ENCODE results near the gene ZMYM5. TPM values are rescaled to one million over a fixed set of nuclear protein-coding genes. Genes with fewer than 3 reads are reported as not detected.
A peak's percentile ranks its signal among the peaks of the same experiment; 100 is the strongest.
"Not testable (repeated sequence)": the region's sequence is repeated elsewhere in the genome, so short reads cannot be mapped to it uniquely, and the experiment has no call there.

The ZMYM5 gene
- total RNA-seq (2022) (12.1 and 14.4 TPM in 2 replicates), Bru-seq, nascent RNA (percentile 74 among the genes with signal in this experiment), BruChase-seq, experiment 1, labeled RNA remaining after a 6-hour chase (percentile 65 among the genes with signal in this experiment), BruChase-seq, experiment 2, labeled RNA remaining after a 2-hour chase (percentile 74 among the genes with signal in this experiment)
- long read RNA-seq, transcript ZMYM5-202 (6 exons, 1,382 nt), result minor isoform, 7 of 52 reads
- long read RNA-seq, transcript ZMYM5-201 (8 exons, 3,268 nt), result major isoform, 9 of 52 reads
- long read RNA-seq, partial matches to known transcripts, result 7 of 52 reads
- long read RNA-seq, other reads (novel, unspliced or antisense), result 29 of 52 reads

- Mint-ChIP-seq H3K4me1 (ENCODE audit: insufficient read depth, unreplicated experiment) (peaks cover 13% of the 10 kb centered on the region), H3K9me3 (ENCODE audit: unreplicated experiment) (no peaks in the 10 kb centered on the region), H3K27me3 (ENCODE audit: insufficient read depth, unreplicated experiment) (no peaks in the 10 kb centered on the region), H3K27ac (ENCODE audit: low read depth, unreplicated experiment) (peak within 1 kb of the TSS; percentile 88), H3K4me3 (ENCODE audit: unreplicated experiment) (peak within 1 kb of the TSS; percentile 92), H3K36me3 (ENCODE audit: insufficient read depth, unreplicated experiment) (peaks cover 28% of the 10 kb centered on the region)
- CTCF ChIA-PET, result interaction anchor here (0.6 to 1.4 kb wide), 8 partner anchors 11 to 1328 kb away, joined by 3 to 6 read pairs (median 4); no protein-coding TSS in a partner anchor
- TF ChIP-seq CTCF (IDR thresholded peaks at IDR 0.05; ENCODE audit: unreplicated experiment), result no peak
- intact Hi-C loops (cut with micrococcal nuclease), result loop anchor here (2.0 to 10.0 kb wide), 4 partner anchors 81 to 259 kb away; partner anchors contain the start of gene PSPC1
- BruUV-seq (replicated peaks), result no TSS peak
- POLR2A ChIA-PET, result interaction anchor here (0.6 to 2.8 kb wide), 26 partner anchors 11 to 951 kb away, joined by 3 to 29 read pairs (median 5); partner anchors contain the start of genes MPHOSPH8 and PSPC1
- DNase-seq (ENCODE audit: unreplicated experiment), result peak; percentile 99
Observed at GRCh38 chr13:19863323-19864023, at the start of gene ZMYM5. TSS of gene ZMYM5 (minus strand) at chr13:19863649. CDS start at chr13:19852180, 11,469 bp downstream.

GRCh38 chr13:19910336-19911072 is 47.1 kb upstream of the ZMYM5 start:
- peak; percentile 69 for DNase-seq (ENCODE audit: unreplicated experiment)
- Mint-ChIP-seq H3K4me3 (ENCODE audit: unreplicated experiment) (peak overlapping the region; percentile 48), H3K27me3 (ENCODE audit: insufficient read depth, unreplicated experiment) (no peaks in the 10 kb centered on the region), H3K9me3 (ENCODE audit: unreplicated experiment) (no peaks in the 10 kb centered on the region), H3K4me1 (ENCODE audit: insufficient read depth, unreplicated experiment) (peaks cover 12% of the 10 kb centered on the region), H3K36me3 (ENCODE audit: insufficient read depth, unreplicated experiment) (no peaks in the 10 kb centered on the region), H3K27ac (ENCODE audit: low read depth, unreplicated experiment) (peak overlapping the region; percentile 92)
- POLR2A ChIA-PET, result interaction anchor here (0.7 to 2.1 kb wide), 4 partner anchors 17 to 864 kb away, joined by 3 to 10 read pairs (median 4); partner anchors contain the start of gene ZMYM5
- CTCF ChIA-PET, result interaction anchor here (1.5 to 1.7 kb wide), 2 partner anchors 17 kb away, joined by 3 to 8 read pairs; no protein-coding TSS in a partner anchor
- no peak for TF ChIP-seq CTCF (IDR thresholded peaks at IDR 0.05; ENCODE audit: unreplicated experiment)
- intact Hi-C loops (cut with micrococcal nuclease), result no loop called here
- BruUV-seq (replicated peaks), result no TSS peak

- H3K4me3 Mint-ChIP-seq (ENCODE audit: unreplicated experiment), result no peak overlapping the region
- peaks cover 12% of the 10 kb centered on the region for H3K4me1 Mint-ChIP-seq (ENCODE audit: insufficient read depth, unreplicated experiment)
- no TSS peak for BruUV-seq (replicated peaks)
- no peak for TF ChIP-seq CTCF (IDR thresholded peaks at IDR 0.05; ENCODE audit: unreplicated experiment)
- H3K27ac Mint-ChIP-seq (ENCODE audit: low read depth, unreplicated experiment), result no peak overlapping the region
- no peak for DNase-seq (ENCODE audit: unreplicated experiment)
- H3K9me3 Mint-ChIP-seq (ENCODE audit: unreplicated experiment), result no peaks in the 10 kb centered on the region
- ChIA-PET POLR2A (no interaction called here), CTCF (interaction anchor here (1.5 kb wide), 1 partner anchor 19 kb away, joined by 3 read pairs; no protein-coding TSS in a partner anchor)
- no peaks in the 10 kb centered on the region for H3K27me3 Mint-ChIP-seq (ENCODE audit: insufficient read depth, unreplicated experiment)
- intact Hi-C loops (cut with micrococcal nuclease), result no loop called here
- no peaks in the 10 kb centered on the region for H3K36me3 Mint-ChIP-seq (ENCODE audit: insufficient read depth, unreplicated experiment)
Observed at GRCh38 chr13:19908350-19908986, 45.0 kb upstream of the ZMYM5 start.

GRCh38 chr13:19905487-19906195 is 42.2 kb upstream of the ZMYM5 start:
- POLR2A ChIA-PET; BruUV-seq (replicated peaks); H3K36me3 Mint-ChIP-seq (ENCODE audit: insufficient read depth, unreplicated experiment); DNase-seq (ENCODE audit: unreplicated experiment); H3K4me3 Mint-ChIP-seq (ENCODE audit: unreplicated experiment); intact Hi-C loops (cut with micrococcal nuclease); H3K9me3 Mint-ChIP-seq (ENCODE audit: unreplicated experiment); H3K27ac Mint-ChIP-seq (ENCODE audit: low read depth, unreplicated experiment); H3K27me3 Mint-ChIP-seq (ENCODE audit: insufficient read depth, unreplicated experiment): not testable (repeated sequence)
- peaks cover 10% of the 10 kb centered on the region for H3K4me1 Mint-ChIP-seq (ENCODE audit: insufficient read depth, unreplicated experiment)
- CTCF ChIA-PET, result interaction anchor here (0.6 kb wide), 1 partner anchor 308 kb away, joined by 4 read pairs; no protein-coding TSS in a partner anchor
